MV-4-11 (cell line): ENCODE data around the gene GCM1.
A peak's percentile ranks its signal among the peaks of the same experiment; 100 is the strongest.

Experiments
- DNase-seq: peaks from one replicate; lab custom pipeline; 2025; lab: John Stamatoyannopoulos, UW

Gene GCM1

GRCh38 chr6:53152576-53152975 is 3.9 kb upstream of the GCM1 start:
- no peak for DNase-seq

GRCh38 chr6:53151676-53152075 is 3.0 kb upstream of the GCM1 start:
- DNase-seq: no peak

GRCh38 chr6:53144802-53145201 is 3.8 kb downstream of the GCM1 start:
- DNase-seq: no peak

- no peak for DNase-seq
These were observed 4.9 kb downstream of the GCM1 start for GRCh38 chr6:53143710-53144109.

- no peak for DNase-seq
These were observed 5.8 kb downstream of the GCM1 start for GRCh38 chr6:53142810-53143209.

- peak; percentile 76 for DNase-seq
These were observed 8.7 kb downstream of the GCM1 start for GRCh38 chr6:53139841-53140413.

- DNase-seq: no peak
These were observed 12.5 kb downstream of the GCM1 start for GRCh38 chr6:53136000-53136609.

- DNase-seq: peak; percentile 21
These were observed 13.9 kb downstream of the GCM1 start for GRCh38 chr6:53134601-53135235.

- no peak for DNase-seq
These were observed 14.7 kb downstream of the GCM1 start for GRCh38 chr6:53133961-53134360.

- no peak for DNase-seq
These were observed 17.9 kb downstream of the GCM1 start for GRCh38 chr6:53130569-53131290.

GRCh38 chr6:53128842-53129241 is 19.8 kb downstream of the GCM1 start:
- DNase-seq: no peak

GRCh38 chr6:53125276-53125675 is 23.4 kb downstream of the GCM1 start:
- no peak for DNase-seq

GRCh38 chr6:53124131-53124800 is 24.4 kb downstream of the GCM1 start:
- no peak for DNase-seq

GRCh38 chr6:53119772-53120409 is 28.8 kb downstream of the GCM1 start:
- DNase-seq: peak; percentile 14

- no peak for DNase-seq
These were observed 29.3 kb downstream of the GCM1 start for GRCh38 chr6:53119349-53119748.

- no peak for DNase-seq
These were observed 32.9 kb downstream of the GCM1 start for GRCh38 chr6:53115741-53116140.

GRCh38 chr6:53115113-53115512 is 33.5 kb downstream of the GCM1 start:
- no peak for DNase-seq

- DNase-seq: no peak
These were observed 34.9 kb downstream of the GCM1 start for GRCh38 chr6:53113742-53114141.

GRCh38 chr6:53112871-53113270 is 35.8 kb downstream of the GCM1 start:
- DNase-seq: no peak

- DNase-seq: no peak
These were observed 36.2 kb downstream of the GCM1 start for GRCh38 chr6:53112404-53112803.

GRCh38 chr6:53111865-53112264 is 36.8 kb downstream of the GCM1 start:
- DNase-seq: no peak

- no peak for DNase-seq
These were observed 39.0 kb downstream of the GCM1 start for GRCh38 chr6:53109612-53110011.
